Stimulated activated CD8-positive, alpha-beta memory T cell treated with anti-CD3 and anti-CD28 coated beads, Interleukin-12 subunit alpha, Interleukin-12 subunit beta, amount 100 ng/mL, for 24 hours (primary cell): Measurements from ENCODE around the gene HOXB7.

Experiments used
- DNase-seq: peaks from one replicate; pipeline ENCODE4 v3.0.0-alpha.2; 2020; ENCODE audit errors: extremely low read depth

The HOXB7 gene

DNA sequence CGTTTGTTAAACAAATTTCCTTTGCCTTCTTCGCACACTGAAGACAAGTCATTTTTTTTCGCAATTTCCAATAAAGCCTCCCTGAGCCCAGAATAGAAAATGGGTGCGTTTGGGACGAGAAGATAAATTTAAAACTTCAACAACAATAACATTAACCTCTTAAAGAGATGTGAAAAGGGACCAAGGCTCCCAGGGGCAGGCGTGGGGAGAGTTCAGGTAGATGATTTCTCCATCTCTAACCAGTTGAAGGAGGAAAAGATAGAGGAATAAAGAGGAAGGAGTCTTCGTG lies 31.4 kb downstream of the HOXB7 start:
- no peak for DNase-seq

DNA sequence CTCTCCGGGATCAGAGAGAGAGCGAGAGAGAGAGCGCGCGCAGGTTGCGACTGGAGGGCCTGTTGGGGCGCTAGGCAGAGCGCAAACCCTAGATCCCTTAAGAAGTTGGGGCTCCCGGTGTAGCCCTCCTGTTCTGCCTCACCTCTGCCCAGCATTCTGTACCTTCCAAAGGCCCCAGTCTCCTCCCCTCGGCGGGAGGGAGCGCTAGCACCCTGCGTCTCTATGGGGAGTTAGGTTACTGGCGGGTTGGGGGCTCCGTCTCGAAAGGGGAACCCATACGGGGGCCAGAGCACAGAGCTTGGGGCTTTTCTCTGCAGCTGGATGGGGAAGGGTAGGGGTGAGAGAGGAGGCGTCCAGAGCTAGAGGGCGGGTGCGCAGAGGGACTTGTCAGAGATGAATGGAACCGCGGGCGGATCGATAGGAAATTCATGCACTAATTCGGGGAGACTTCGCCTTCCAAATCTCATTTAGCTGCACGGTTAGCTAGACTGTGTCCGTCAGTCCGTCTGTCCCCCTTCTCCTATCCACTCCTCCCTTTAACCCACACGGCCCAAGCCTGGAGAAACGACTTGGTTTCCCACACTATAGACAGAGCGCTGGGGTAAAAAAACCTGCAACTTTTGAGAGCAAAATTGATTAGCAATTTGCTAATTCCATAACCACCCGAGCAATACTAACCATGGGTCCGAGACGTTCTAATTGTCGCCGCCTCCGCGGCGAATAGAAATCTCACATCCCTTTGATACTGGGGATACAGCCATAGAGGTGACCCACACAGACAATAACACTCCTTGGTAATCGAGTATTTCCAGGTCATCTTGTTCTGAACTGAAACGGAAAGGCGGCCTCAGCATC lies 32.0 kb downstream of the HOXB7 start:
- no peak for DNase-seq

DNA sequence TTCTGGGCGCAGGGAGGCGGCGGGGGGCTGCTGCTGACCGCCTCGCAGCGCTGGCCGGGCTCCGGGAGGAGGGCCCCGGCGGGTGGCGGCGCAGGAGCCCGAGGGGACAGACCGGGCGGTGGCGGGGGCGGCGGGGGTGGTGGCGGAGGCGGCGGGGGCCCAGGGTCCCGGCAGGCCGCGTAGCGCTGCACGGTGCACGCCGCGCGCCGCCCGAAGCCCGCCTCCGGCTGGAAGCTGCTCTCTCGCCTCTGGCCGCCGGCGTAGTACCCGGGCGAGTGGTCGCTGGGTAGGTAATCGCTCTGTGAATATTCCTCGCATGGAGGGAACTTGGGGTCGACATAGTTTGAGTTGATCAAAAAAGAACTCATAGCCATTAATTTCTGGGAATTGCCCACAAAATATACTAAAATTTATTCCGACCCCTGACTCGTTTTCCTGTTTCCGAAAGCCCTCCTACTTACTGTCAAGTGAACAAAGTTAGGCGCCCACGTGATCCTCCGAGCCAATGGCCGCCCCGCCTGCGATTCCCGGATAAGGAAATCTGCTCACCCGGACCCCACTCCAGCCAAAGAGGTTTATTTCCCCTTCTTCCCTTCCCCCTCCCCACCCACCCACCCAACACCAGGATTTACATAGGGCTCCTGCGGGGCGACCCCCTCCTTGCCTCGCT lies 32.7 kb downstream of the HOXB7 start, which contains the start of gene HOXB4:
TSS of gene HOXB4 (minus strand) at position 405 of the 670 bp plus-strand sequence. CDS start at position 374, 31 bp downstream.
- DNase-seq = no peak

DNA sequence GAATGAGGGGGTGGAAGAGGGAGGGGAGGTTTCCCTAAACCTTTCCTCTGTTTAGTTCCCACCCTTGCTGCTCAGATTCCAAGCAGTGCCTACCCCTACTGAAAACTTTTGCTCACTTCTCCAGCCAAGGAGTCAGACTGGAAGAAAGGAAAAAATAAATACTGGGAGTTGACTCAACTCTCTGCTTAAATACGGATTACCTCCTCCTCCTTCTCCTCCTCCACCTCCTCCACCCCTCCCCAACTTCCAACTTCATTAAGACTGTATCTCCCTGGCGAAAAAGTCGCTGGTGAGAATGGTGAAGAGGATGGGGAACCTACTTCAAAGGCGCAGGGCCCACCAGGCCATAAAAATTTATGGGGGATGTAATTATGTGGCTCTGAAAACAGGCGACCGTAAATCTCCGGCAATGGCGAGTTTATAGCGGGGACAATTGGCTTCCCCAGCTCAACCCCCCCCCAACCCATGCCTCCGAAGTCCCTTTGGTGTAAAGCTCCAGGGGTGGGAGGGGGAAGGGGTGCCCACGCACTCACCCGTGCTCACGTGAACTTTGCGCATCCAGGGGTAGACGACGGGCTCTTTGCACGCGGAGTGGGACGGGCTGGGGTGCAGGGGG lies 33.4 kb downstream of the HOXB7 start:
- no peak for DNase-seq

DNA sequence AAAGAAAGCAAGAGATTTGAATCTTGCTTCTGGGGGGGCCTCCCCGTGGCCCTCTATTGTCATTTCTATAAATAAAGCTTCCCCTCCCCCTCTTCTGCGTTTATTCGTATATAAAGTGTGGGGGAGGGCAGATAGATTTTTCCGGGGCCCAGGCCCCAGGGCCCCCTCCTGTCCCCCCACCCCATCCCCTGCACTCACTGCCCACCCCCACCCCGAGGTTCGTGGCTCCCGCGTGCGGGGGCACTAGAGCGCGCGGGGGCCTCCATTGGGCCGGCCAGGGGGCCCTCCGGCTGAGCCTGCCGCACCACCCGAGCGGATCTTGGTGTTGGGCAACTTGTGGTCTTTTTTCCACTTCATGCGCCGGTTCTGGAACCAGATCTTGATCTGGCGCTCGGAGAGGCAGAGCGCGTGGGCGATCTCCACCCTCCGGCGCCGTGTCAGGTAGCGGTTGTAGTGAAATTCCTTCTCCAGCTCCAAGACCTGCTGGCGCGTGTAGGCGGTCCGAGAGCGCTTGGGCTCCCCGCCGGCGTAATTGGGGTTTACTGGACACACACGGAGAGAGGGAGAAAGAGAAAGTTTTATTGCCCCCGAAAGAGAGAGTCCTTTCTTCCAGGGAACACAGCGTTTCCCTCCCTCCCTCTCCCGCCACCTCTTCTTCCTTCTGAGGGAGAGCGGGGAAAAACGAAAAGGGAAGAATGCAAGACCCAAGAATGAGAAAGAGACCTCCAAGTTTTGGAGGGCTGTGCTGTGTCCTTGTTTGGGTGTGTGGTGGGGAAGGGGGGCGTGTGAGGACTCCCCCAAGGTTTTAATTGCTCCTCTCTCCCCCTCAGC lies 34.1 kb downstream of the HOXB7 start:
- no peak for DNase-seq

DNA sequence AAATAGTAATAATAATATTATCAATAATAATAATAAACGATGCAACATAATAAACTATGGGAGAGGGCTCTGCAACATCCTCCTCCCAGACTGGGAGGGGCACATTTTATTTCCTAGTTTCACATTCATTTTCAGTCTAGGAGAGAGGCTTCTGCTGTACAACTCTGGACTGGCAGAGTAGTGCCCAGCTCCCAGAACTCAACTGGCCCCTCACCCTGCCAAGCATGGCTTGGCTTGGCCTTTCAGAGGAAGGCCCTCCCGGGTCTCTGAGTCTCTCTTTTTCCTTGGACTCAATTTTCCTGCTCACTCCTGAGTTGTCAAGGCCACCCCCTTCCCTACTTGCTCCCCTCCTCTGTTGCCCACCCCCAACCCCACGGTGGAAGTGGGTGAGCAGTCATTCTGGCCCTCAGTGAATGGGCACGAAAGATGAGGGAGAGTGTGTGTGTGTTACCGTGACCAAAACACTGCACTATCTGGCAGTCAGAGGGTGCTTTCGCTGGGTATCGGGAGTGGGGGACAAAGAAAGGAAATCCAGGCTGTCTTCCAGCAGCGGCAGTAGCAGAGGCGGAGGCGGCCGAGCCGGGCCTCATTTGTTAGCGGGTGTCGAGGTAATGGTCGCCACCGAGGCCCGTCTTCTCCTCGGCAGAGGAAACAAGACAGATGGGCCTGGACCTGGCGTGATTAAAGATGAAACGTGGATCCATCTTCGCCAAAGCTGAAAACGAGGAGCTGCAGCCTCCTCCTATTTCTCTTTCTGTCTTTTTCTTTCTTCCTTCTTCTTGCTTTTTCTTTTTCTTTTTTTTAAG lies 34.9 kb downstream of the HOXB7 start:
- DNase-seq = no peak

DNA sequence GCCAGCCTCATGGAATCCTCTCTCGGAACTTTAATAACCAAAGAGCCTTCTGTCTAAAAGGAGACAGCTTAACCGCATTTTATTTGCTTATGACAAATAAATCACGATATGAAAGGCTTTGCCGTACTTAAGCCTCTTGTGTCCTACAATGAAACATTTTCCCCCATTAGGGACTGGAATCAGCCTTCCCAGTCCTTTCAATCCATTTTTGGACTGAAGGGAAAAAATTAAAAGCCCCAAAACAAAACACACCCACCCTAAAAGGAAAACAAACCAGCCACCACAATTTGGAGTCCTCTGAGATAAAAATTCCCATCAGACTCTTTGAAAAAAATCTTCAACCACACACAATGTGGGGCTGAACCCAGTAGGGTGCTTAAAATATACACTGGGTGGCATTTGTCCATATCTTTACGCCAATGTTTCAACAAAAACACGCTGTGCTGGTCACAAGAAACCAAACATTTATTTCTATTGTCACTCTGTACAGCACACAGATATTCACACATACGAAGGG lies 35.7 kb downstream of the HOXB7 start:
- DNase-seq = no peak

DNA sequence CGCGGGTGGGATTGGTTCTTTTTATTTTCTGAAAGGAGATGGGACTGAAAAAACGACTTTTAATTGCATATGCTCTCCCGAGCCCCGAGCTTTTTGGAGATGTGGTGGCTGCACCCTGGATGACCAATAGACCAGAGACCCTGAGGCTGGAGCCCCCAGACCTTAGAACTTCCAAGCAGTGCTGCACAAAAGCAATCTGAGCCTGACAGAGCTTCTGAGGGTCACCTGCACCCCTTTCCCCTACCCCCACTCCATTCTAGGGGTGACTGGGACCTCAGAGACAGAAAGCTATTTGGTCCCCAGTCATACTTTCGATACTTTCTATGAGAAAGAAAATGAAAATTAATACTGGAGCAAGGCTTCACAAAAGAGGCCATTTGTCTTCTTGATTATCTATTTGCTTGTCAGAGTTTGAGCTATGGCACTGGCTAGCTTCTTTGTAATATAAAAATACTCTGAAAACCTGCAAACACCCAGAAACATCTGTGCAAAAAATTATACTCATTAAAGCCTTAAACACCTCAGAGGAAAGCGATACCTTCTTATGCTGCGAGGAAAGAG lies 36.2 kb downstream of the HOXB7 start:
- DNase-seq = no peak

DNA sequence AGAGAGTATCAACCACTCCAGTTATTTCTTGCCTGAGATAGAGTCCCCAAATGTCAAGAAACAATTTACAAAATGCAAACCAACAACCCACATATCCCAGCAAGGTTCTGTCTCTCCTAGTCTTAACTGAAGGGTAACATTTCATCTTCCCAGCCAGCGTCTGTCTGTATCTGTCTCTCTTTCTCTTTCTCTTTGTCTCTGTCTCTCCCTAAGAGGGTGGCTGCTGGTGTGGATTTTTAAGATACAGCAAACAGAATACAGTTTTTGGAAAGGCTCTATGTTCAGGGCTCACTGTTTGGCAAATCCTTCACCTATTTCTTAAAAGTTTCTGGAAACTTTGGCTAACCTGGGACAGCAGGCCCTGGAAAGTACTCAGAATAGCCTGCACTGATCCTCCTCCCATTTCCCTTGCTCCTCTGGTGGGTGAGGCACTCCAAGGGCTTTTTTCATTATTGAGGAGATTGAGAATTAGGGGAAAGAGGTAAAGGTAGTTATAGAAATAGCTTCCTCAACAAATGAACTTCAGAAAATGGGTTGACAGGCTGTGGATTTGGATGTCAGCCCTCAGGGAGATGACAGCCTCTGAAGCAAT lies 38.9 kb downstream of the HOXB7 start:
- no peak for DNase-seq

DNA sequence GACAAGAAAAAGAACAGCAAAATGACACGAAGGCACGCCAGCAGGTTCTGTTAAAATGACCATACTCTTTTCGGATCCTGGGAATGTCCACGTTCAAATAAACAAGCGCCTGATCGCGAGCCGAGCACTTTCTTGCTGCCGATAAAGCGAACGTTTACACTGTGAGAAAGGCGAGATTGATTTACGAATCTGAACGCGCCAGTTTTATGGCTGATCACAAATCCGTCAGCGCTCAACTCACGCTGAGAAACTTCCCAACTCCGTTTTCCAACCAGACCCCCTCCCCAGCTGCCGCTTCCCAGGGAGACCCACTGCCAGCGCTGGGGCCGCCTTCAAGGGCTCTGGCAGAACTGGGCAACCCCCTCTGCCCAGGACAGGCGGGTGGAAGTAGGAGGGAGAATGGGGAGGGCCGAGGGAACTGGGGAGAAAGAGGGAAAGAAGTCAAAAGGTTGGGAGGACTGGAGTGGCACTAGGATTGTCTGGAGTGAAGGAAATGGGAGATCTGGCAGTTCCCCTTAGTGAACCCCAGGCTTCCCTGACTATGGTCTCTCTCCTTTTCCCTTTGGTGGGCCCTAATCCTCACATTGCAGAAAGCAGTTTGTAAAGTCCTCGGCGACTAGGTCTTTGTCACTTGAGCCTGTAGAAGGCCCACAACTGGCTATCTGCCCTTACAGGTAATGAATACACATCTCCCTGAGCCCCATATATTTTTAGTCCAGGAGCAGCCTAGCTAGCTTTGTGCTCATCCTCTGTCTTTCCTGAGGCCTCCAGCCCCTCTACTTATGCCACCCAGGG lies 39.6 kb downstream of the HOXB7 start:
- DNase-seq = no peak

DNA sequence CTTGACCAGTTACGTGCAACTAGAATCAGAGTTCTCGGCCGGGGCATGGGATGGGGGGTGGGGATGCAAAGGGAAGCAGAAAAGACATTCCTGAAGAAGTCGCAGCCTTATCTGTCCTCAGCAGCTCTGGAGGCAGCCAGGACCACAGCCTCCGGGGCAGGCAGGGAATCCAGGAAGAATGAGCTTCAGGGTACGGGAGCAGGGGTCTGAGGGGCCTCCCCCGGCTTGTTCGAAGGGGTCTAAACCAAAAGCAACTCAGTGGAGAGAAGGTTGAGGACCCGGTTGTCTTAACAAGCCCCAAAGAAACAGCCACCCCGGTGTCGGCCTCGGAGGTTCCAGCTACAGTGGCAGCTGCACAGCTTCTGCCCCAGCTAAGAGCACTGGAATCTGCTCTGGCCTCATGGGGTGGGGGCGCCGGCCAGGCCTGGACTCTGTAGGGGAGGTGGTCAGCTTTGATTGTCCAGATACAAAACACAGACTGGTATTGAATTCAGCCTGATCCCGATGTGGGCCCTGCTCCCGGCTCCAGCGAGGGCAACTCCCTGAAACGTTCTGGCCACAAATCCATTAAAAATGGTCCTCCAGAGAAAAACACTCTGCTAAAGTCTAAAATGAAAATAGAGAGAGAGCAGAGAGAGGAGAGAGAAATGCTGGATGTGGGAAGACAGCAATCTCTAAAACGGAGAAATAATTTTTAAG lies 40.3 kb downstream of the HOXB7 start:
- DNase-seq = no peak

DNA sequence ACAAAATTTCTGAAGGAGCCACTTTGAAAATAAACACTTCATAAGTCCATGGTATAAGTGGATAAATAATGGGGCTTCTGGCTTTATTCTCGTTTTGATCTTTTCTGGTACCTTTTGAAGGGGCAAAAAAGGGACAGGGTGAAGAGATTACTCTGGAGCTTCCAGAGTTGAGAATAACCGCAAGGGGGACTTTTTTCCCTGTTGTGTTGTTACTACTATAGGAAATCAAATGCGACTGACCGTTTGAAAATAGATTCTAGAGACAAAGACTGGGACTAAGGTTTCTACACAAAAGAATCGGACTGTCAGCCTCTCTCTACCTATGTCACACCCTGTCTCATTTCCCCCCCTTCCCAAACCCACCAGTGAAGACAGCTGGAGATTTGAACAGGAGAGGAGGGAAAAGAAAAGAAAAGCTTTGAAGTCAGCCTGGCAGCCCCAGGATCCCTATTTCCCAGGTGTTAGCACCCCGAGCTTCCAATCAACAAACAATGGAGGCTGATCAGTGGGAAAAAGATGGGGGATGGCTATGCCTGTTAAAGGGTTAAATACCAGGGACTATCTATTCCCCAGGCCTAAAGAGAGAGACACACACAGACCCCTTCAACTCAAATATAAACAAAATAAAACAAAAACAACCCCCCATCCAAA lies 41.0 kb downstream of the HOXB7 start:
- no peak for DNase-seq

DNA sequence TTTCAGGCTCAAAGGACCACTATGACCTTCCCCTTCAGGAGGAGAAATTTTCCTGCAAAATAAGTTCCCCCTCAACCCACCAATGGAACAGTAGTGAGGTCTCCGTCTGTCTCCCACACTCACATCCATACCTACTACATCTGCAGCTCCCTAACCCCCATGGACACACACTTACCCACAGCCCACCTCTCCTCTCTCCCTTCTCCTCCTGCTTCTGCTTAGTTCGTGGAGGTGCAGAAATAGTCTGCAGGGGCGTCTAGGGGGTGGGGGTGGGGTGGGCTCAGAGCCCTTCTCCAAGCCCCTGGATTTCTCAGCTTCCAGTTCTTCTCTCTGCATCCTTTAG lies 41.6 kb downstream of the HOXB7 start:
- DNase-seq = no peak

DNA sequence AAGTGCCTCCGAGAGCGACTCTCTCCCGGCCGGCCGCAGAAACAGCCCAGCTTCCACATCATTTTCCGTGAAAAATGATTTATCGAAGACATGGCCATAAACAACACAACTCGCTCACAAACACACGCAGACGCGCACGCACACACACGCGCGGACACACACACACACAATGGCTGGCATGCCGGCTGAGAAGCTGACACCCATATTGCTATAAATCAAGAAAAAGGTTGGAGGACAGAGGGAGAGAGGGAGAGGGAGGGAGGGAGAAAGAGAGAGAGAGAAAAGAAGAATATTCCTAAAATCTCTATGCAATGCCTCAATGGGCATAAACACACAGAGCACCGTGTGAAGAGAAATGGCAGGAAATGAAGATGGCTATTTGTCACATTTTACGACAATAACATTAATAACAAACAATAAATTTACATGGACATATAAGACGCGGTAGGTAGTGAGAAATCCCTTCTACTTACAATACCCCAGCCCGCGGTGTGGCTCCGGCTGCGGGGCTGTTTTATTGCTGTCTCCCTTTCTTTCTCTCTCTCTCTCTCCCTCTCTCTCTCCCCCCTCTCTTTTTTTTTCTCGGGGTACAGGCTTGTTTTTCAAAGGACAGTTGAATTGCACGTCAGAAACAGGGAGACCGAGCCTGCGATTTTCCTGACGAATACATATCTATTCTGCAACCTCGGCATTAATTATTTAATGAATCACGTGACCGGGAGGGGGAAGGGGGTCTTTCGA lies 42.1 kb downstream of the HOXB7 start:
- DNase-seq = no peak

DNA sequence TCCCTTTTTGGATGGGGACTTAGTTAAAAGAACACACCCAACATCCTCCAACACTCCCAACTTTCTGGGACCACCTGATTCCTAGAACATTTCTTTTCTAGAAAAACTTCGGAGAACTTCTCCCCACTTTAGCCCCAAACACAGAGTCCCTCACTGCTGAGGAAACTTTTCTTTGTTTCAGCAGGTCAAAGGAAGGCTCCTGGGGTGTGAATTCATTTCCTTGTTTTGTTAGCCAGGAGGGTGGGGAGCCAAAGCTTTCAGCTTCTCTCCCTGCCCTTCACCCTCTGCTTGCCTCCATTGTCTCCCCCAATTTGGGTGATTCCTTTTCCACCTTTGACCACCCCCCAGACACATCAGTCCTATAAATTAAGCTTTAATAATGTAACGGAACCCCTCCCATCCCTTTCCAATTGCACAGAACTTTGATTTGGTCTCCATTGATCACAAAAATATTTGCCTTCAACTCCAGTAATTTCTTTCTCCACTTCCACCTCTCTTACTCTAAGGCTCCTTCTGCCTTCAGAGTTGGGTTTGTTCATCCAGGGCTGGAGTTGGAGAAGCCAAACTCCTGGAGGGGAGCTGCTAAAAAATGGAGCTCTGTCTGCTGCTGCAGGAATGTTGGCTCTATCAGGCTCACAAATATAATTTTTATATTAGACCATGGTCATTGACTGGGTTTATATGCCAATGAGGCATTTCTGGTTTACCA lies 43.0 kb downstream of the HOXB7 start:
- no peak for DNase-seq

DNA sequence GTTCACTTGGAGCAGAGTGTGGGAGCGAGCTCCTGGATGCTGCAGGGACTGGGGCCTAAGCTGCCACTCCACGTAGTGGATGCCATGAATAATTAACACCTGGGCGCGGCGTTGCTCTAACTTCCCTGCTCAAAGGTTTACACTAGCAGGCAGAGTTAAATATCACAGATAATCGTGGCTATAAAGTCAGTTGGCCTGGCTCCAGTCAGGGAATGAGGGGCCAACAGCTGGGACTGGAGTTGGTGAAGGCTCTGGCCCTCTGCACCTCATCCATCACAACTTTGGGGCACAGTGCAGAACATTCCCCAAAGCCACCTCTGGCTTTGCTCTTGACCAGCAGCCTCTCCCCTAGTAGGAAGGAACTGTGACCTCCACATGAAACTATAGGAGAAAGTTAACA lies 43.6 kb downstream of the HOXB7 start:
- no peak for DNase-seq

DNA sequence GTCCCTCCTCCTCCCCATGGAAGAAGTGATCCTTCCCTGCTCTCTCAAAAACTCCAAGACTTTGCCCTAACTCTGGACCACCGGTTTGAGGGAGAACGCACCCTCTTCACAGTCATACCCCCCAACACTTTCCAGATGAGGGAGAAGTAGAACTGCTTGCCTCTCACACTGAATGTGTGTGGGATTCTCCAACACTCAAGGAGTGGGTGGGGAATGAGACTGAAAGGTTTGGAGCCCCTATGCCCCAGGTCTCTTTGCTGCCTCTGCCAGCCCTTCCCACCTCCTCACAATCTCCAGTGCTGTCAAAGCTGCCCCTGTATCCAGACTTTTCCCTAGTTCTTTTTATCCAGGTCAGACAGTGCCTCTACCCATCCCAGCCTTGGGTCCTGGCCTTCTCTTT lies 44.1 kb downstream of the HOXB7 start:
- no peak for DNase-seq
